Measurements from ENCODE around the gene RBFOX2.

RBFOX2 gene

GRCh38 chr22:36017651-36018091 is 11.0 kb downstream of the RBFOX2 start:
- peak overlapping the region; percentile 94 for H3K27ac ChIP-seq (ENCODE audit: low read depth, low read length, poor library complexity, severe bottlenecking)

GRCh38 chr22:36016684-36017083 is 11.9 kb downstream of the RBFOX2 start:
- TF ChIP-seq EZH2 (IDR thresholded peaks at IDR 0.05; ENCODE audit: borderline replicate concordance, low read length) (no peak), CTCF (IDR thresholded peaks at IDR 0.05; ENCODE audit: low read length) (no peak)
- Histone ChIP-seq H3K4me2 (ENCODE audit: low read length) (peak overlapping the region; percentile 60), H2AFZ (ENCODE audit: low read length) (no peak overlapping the region), H3K4me1 (ENCODE audit: insufficient read depth, low read length, severe bottlenecking) (peaks cover 82% of the 10 kb centered on the region), H3K79me2 (ENCODE audit: insufficient read depth, low read length) (peaks cover 29% of the 10 kb centered on the region; the same call in 1 of the 2 replicates), H3K4me3 (ENCODE audit: low read depth, low read length, poor library complexity, severe bottlenecking) (peak overlapping the region; percentile 33), H3K27me3 (ENCODE audit: insufficient read depth, low read length) (no peaks in the 10 kb centered on the region), H3K36me3 (ENCODE audit: insufficient read depth, low read length) (no peaks in the 10 kb centered on the region), H3K9me2 (ENCODE audit: low read depth, low read length) (no peaks in the 10 kb centered on the region), H3K9me3 (ENCODE audit: low read length) (no peaks in the 10 kb centered on the region), H3K27ac (ENCODE audit: low read depth, low read length, poor library complexity, severe bottlenecking) (peak overlapping the region; percentile 94), H3F3A (ENCODE audit: insufficient read depth, low read length) (no peaks in the 10 kb centered on the region), H3K9ac (ENCODE audit: low read length) (peak overlapping the region; percentile 14; the same call in 1 of the 2 replicates), H4K20me1 (ENCODE audit: insufficient read depth, low read length) (no peaks in the 10 kb centered on the region)

More at GRCh38 chr22:36017651-36018091, 11.0 kb downstream of the RBFOX2 start:
- no peaks in the 10 kb centered on the region for H3K27me3 ChIP-seq (ENCODE audit: insufficient read depth, low read length)
- H3K9ac ChIP-seq (ENCODE audit: low read length): peak overlapping the region; percentile 56
- no peaks in the 10 kb centered on the region for H3K36me3 ChIP-seq (ENCODE audit: insufficient read depth, low read length)
- H3K4me2 ChIP-seq (ENCODE audit: low read length): peak overlapping the region; percentile 60
- no peaks in the 10 kb centered on the region for H4K20me1 ChIP-seq (ENCODE audit: insufficient read depth, low read length)
- no peaks in the 10 kb centered on the region for H3K9me3 ChIP-seq (ENCODE audit: low read length)
- no peaks in the 10 kb centered on the region for H3K9me2 ChIP-seq (ENCODE audit: low read depth, low read length)
- peaks cover 82% of the 10 kb centered on the region for H3K4me1 ChIP-seq (ENCODE audit: insufficient read depth, low read length, severe bottlenecking)
- no peaks in the 10 kb centered on the region for H3F3A ChIP-seq (ENCODE audit: insufficient read depth, low read length)
- H3K79me2 ChIP-seq (ENCODE audit: insufficient read depth, low read length): peaks cover 30% of the 10 kb centered on the region; the same call in 1 of the 2 replicates
- no peak overlapping the region for H2AFZ ChIP-seq (ENCODE audit: low read length)
- peak overlapping the region; percentile 33 for H3K4me3 ChIP-seq (ENCODE audit: low read depth, low read length, poor library complexity, severe bottlenecking)
- TF ChIP-seq EZH2 (IDR thresholded peaks at IDR 0.05; ENCODE audit: borderline replicate concordance, low read length): no peak
- no peak for TF ChIP-seq CTCF (IDR thresholded peaks at IDR 0.05; ENCODE audit: low read length)

- TF ChIP-seq EZH2 (IDR thresholded peaks at IDR 0.05; ENCODE audit: borderline replicate concordance, low read length): no peak
- no peak for TF ChIP-seq CTCF (IDR thresholded peaks at IDR 0.05; ENCODE audit: low read length)
- Histone ChIP-seq H3K4me2 (ENCODE audit: low read length) (peak overlapping the region; percentile 60), H3K27ac (ENCODE audit: low read depth, low read length, poor library complexity, severe bottlenecking) (peak overlapping the region; percentile 94), H4K20me1 (ENCODE audit: insufficient read depth, low read length) (no peaks in the 10 kb centered on the region), H3K9me3 (ENCODE audit: low read length) (no peaks in the 10 kb centered on the region), H3K79me2 (ENCODE audit: insufficient read depth, low read length) (peaks cover 27% of the 10 kb centered on the region; the same call in 1 of the 2 replicates), H3K9ac (ENCODE audit: low read length) (peak overlapping the region; percentile 14; the same call in 1 of the 2 replicates), H3K27me3 (ENCODE audit: insufficient read depth, low read length) (no peaks in the 10 kb centered on the region), H3K9me2 (ENCODE audit: low read depth, low read length) (no peaks in the 10 kb centered on the region), H3K36me3 (ENCODE audit: insufficient read depth, low read length) (no peaks in the 10 kb centered on the region), H3F3A (ENCODE audit: insufficient read depth, low read length) (no peaks in the 10 kb centered on the region), H3K4me3 (ENCODE audit: low read depth, low read length, poor library complexity, severe bottlenecking) (peak overlapping the region; percentile 33), H2AFZ (ENCODE audit: low read length) (no peak overlapping the region), H3K4me1 (ENCODE audit: insufficient read depth, low read length, severe bottlenecking) (peaks cover 81% of the 10 kb centered on the region)
These were observed 12.7 kb downstream of the RBFOX2 start for GRCh38 chr22:36015811-36016529.

Data from OCI-LY1 (cell line).